Measurements from ENCODE around the gene CNFN. TPM values are rescaled to one million over a fixed set of nuclear protein-coding genes. Genes with fewer than 3 reads are reported as not detected.

CNFN gene
- total RNA-seq, 1 donor from 2014 or later, result 3.6 TPM

GRCh38 chr19:42374826-42375376, 15.2 kb downstream of the CNFN start:
- Mint-ChIP-seq H3K27ac (ENCODE audit: unreplicated experiment) (no peak overlapping the region), H3K27me3 (ENCODE audit: low read depth) (peaks cover 2% of the 10 kb centered on the region), H3K36me3 (ENCODE audit: low read depth) (peaks cover 7% of the 10 kb centered on the region)

GRCh38 chr19:42370626-42371175, 19.4 kb downstream of the CNFN start:
- peaks cover 13% of the 10 kb centered on the region for H3K4me1 Mint-ChIP-seq
- no peak overlapping the region for H3K4me3 Mint-ChIP-seq
- DNase-seq (ENCODE audit: low read depth, low spot score), result no peak
- TF ChIP-seq, protein P1, sequence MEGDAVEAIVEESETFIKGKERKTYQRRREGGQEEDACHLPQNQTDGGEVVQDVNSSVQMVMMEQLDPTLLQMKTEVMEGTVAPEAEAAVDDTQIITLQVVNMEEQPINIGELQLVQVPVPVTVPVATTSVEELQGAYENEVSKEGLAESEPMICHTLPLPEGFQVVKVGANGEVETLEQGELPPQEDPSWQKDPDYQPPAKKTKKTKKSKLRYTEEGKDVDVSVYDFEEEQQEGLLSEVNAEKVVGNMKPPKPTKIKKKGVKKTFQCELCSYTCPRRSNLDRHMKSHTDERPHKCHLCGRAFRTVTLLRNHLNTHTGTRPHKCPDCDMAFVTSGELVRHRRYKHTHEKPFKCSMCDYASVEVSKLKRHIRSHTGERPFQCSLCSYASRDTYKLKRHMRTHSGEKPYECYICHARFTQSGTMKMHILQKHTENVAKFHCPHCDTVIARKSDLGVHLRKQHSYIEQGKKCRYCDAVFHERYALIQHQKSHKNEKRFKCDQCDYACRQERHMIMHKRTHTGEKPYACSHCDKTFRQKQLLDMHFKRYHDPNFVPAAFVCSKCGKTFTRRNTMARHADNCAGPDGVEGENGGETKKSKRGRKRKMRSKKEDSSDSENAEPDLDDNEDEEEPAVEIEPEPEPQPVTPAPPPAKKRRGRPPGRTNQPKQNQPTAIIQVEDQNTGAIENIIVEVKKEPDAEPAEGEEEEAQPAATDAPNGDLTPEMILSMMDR (conservative IDR thresholded peaks at IDR 0.05), result no peak
- no peak overlapping the region for H3K27ac Mint-ChIP-seq (ENCODE audit: unreplicated experiment)
- peaks cover 11% of the 10 kb centered on the region for H3K36me3 Mint-ChIP-seq (ENCODE audit: low read depth)
- no peaks in the 10 kb centered on the region for H3K27me3 Mint-ChIP-seq (ENCODE audit: low read depth)
- no peaks in the 10 kb centered on the region for H3K9me3 Mint-ChIP-seq

More at GRCh38 chr19:42374826-42375376, 15.2 kb downstream of the CNFN start:
- DNase-seq (ENCODE audit: low read depth, low spot score), result no peak
- TF ChIP-seq, protein P1 (conservative IDR thresholded peaks at IDR 0.05), result no peak
- peaks cover 8% of the 10 kb centered on the region for H3K4me1 Mint-ChIP-seq
- no peak overlapping the region for H3K4me3 Mint-ChIP-seq
- H3K9me3 Mint-ChIP-seq, result no peaks in the 10 kb centered on the region

GRCh38 chr19:42370068-42370520, 20.0 kb downstream of the CNFN start:
- Mint-ChIP-seq H3K36me3 (ENCODE audit: low read depth) (peaks cover 13% of the 10 kb centered on the region), H3K27ac (ENCODE audit: unreplicated experiment) (no peak overlapping the region), H3K27me3 (ENCODE audit: low read depth) (no peaks in the 10 kb centered on the region), H3K4me1 (peaks cover 13% of the 10 kb centered on the region), H3K4me3 (no peak overlapping the region), H3K9me3 (no peaks in the 10 kb centered on the region)
- no peak for DNase-seq (ENCODE audit: low read depth, low spot score)
- TF ChIP-seq, protein P1 (conservative IDR thresholded peaks at IDR 0.05), result no peak

DNA sequence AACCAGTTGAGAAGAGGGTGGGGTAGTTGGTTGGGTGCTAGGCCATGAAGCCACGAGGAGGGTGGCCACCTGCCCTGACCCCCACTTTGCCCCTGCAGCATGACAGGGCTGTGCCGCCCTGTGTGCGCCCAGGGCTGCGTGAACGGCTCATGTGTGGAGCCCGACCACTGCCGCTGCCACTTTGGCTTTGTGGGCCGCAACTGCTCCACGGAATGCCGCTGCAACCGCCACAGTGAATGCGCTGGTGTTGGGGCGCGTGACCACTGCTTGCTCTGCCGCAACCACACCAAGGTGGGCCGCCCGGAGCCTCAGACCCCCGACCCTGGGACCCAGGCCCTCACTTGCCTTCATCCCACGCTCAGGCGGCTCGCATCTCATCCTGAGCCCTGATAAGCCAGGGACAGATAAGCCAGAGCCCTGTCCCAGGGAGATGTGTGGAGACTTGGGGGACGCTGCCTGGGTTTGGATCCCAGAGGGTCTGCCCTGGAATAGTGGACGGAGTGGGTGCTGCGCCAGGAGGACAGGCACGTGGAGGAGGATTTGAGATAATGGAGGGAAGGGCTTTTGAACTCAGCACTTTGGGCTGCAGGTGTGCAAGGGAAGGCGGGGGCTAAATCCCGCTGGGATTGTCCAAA, 20.5 kb downstream of the CNFN start:
- H3K9me3 Mint-ChIP-seq, result no peaks in the 10 kb centered on the region
- H3K27me3 Mint-ChIP-seq (ENCODE audit: low read depth), result no peaks in the 10 kb centered on the region
- H3K4me1 Mint-ChIP-seq, result peaks cover 13% of the 10 kb centered on the region
- TF ChIP-seq, protein P1 (conservative IDR thresholded peaks at IDR 0.05), result no peak
- H3K36me3 Mint-ChIP-seq (ENCODE audit: low read depth), result peaks cover 13% of the 10 kb centered on the region
- peak overlapping the region; percentile 71 for H3K27ac Mint-ChIP-seq (ENCODE audit: unreplicated experiment)
- DNase-seq (ENCODE audit: low read depth, low spot score), result no peak
- no peak overlapping the region for H3K4me3 Mint-ChIP-seq

DNA sequence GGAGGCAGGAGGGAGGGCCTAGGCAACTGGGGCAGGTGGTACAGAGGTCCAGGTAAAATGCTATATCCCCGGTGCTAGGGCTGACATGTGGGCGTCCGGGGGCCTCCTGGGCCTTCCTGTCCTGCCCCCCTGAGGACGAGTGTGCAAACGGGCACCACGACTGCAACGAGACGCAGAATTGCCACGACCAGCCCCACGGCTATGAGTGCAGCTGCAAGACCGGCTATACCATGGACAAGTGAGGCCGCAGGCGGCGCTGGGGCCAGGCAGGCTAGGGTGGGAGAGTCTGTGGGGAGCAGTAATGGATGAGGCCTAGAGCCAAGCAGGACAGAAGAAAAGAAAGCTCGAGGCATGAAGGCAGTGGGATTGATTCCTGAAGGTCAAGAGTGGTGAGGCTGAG, 21.3 kb downstream of the CNFN start:
- Mint-ChIP-seq H3K4me1 (peaks cover 13% of the 10 kb centered on the region), H3K9me3 (no peaks in the 10 kb centered on the region), H3K36me3 (ENCODE audit: low read depth) (peaks cover 18% of the 10 kb centered on the region), H3K4me3 (no peak overlapping the region), H3K27me3 (ENCODE audit: low read depth) (no peaks in the 10 kb centered on the region), H3K27ac (ENCODE audit: unreplicated experiment) (no peak overlapping the region)
- DNase-seq (ENCODE audit: low read depth, low spot score), result no peak
- TF ChIP-seq, protein P1 (conservative IDR thresholded peaks at IDR 0.05), result no peak
